ENCODE measurements around the gene CDYL. TPM values are rescaled to one million over a fixed set of nuclear protein-coding genes. Genes with fewer than 3 reads are reported as not detected.
"Not testable (repeated sequence)": the region's sequence is repeated elsewhere in the genome, so short reads cannot be mapped to it uniquely, and the experiment has no call there.

CDYL gene
- total RNA-seq, 1 donor from 2014 or later: 40.5 TPM

GRCh38 chr6:4858194-4859015 lies 82.2 kb downstream of the CDYL start:
- Histone ChIP-seq H3K4me1 (peaks cover 9% of the 10 kb centered on the region), H3K27me3 (ENCODE audit: low read depth) (no peaks in the 10 kb centered on the region), H3K36me3 (no peaks in the 10 kb centered on the region), H3K4me3 (no peak overlapping the region), H3K9me3 (peaks cover under 1% of the 10 kb centered on the region), H3K27ac (no peak overlapping the region)
- DNase-seq (no peak), ATAC-seq (peak in 1 of 2 donors; percentile 34)
- TF ChIP-seq CTCF (IDR thresholded peaks at IDR 0.05): no peak
- intact Hi-C loops (cut with DNase I): no loop called here

DNA sequence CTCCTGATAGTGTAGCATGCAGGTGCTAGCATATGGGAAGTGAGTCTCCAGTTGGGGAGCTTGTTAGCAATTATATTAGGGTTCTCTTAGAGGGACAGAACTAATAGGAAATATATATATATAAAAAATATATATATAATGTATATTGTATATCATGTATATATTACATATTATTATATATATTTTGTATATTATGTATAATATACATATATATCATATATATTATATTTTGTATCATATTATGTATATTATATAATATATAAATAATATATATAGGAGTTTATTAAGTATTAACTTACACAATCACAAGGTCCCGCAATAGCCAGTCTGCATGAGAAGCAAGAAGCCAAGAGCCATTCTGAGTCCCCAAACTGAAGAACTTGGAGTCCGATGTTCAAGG lies 84.2 kb downstream of the CDYL start:
- intact Hi-C loops (cut with DNase I): no loop called here
- no peak for ATAC-seq
- H3K9me3 ChIP-seq: peaks cover 12% of the 10 kb centered on the region

GRCh38 chr6:4861564-4861963 lies 85.4 kb downstream of the CDYL start:
- H3K4me1 ChIP-seq: peaks cover 9% of the 10 kb centered on the region
- TF ChIP-seq CTCF (IDR thresholded peaks at IDR 0.05): no peak
- ATAC-seq: no peak
- no peak for DNase-seq
- H3K4me3 ChIP-seq: no peak overlapping the region
- H3K9me3 ChIP-seq: peaks cover 12% of the 10 kb centered on the region
- no peak overlapping the region for H3K27ac ChIP-seq
- no peaks in the 10 kb centered on the region for H3K27me3 ChIP-seq (ENCODE audit: low read depth)
- intact Hi-C loops (cut with DNase I): no loop called here
- no peaks in the 10 kb centered on the region for H3K36me3 ChIP-seq

More for the DNA sequence above, 84.2 kb downstream of the CDYL start:
- Histone ChIP-seq H3K27me3 (ENCODE audit: low read depth) (no peaks in the 10 kb centered on the region), H3K4me1 (peaks cover 9% of the 10 kb centered on the region), H3K27ac (no peak overlapping the region), H3K4me3 (no peak overlapping the region), H3K36me3 (no peaks in the 10 kb centered on the region)
- TF ChIP-seq CTCF (IDR thresholded peaks at IDR 0.05): no peak
- no peak for DNase-seq

DNA sequence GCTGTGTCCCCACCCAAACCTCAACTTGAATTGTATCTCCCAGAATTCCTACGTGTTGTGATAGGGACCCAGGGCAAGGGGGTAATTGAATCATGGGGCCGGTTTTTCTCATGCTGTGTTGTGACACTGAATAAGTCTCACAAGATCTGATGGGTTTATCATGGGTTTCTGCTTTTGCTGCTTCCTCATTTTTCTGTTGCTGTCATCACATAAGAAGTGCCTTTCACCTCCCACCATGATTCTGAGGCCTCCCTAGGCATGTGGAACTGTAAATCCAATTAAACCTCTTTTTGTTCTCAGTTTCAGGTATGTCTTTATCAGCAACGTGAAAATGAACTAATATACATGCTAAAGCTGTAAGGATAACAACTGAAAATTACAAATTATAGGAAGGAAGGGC lies 88.3 kb downstream of the CDYL start:
- ATAC-seq: no peak
- TF ChIP-seq CTCF (IDR thresholded peaks at IDR 0.05): no peak
- H3K4me1 ChIP-seq: no peaks in the 10 kb centered on the region
- no peak overlapping the region for H3K27ac ChIP-seq
- intact Hi-C loops (cut with DNase I): no loop called here
- H3K9me3 ChIP-seq: peaks cover 25% of the 10 kb centered on the region
- DNase-seq: no peak
- H3K4me3 ChIP-seq: no peak overlapping the region
- no peaks in the 10 kb centered on the region for H3K36me3 ChIP-seq
- no peaks in the 10 kb centered on the region for H3K27me3 ChIP-seq (ENCODE audit: low read depth)

DNA sequence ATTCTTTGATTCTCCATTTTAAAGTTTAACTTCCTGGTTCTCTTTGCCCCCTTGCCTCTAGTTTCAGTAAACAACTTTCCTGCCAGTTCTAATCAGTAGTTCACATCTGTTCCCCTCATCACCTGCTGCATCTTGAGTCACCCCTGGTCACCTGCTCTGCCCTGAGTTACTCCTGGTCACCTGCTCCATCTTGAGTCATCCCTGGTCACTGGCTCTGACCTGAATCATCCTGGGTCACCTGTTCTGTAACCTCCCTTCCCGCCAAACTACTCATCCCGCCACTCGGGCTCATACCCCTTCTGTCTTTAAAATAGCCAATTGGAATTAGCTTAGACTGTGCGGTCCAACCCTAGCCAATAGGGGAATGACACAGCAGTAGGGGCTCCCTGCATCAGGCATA lies 88.8 kb downstream of the CDYL start:
- H3K27ac ChIP-seq; intact Hi-C loops (cut with DNase I); ATAC-seq; H3K4me3 ChIP-seq; H3K27me3 ChIP-seq (ENCODE audit: low read depth); H3K36me3 ChIP-seq; DNase-seq; H3K4me1 ChIP-seq: not testable (repeated sequence)
- peaks cover 25% of the 10 kb centered on the region for H3K9me3 ChIP-seq

DNA sequence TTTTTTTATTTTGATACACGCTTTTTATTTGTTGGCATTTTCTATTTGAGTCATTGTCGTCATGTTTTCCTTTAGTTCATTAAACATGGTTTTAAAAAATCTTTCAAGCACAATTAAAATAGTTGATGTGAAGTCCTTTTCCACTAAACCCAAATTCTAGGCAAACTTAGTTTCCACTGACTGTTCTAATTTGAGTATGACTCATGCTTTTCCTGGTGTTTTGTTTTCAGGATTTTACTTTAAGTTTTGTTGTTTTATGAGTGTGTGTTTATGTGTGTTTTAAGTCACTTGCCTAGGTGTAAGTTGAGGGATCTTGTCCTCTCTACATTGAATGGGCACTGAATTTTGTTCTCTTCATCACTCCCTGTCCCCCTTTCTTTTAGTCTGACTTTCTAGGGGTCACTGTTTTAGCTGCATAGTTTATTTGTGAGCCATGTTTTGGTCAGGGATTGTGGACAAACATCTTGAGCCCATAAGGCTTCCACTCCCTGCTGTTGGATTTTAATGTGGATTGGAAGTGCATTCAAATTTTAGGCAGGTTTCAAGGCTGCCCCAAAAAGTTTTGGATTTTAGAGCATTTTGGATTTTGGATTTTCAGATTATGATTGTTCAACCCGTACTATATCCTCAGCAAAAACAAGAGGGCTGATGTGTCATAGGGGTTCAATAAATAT lies 94.8 kb downstream of the CDYL start:
- DNase-seq: no peak
- Histone ChIP-seq H3K36me3 (no peaks in the 10 kb centered on the region), H3K9me3 (peaks cover 13% of the 10 kb centered on the region), H3K4me3 (no peak overlapping the region), H3K27ac (no peak overlapping the region), H3K27me3 (ENCODE audit: low read depth) (no peaks in the 10 kb centered on the region), H3K4me1 (no peaks in the 10 kb centered on the region)
- no peak for ATAC-seq
- intact Hi-C loops (cut with DNase I): no loop called here
- no peak for TF ChIP-seq CTCF (IDR thresholded peaks at IDR 0.05)
